NCI-H2171 (cell line): Measurements from ENCODE around the gene ERVFRD-1.
"Not testable (repeated sequence)": the region's sequence is repeated elsewhere in the genome, so short reads cannot be mapped to it uniquely, and the experiment has no call there.

Source experiments
- DNase-seq: peaks from one replicate; lab custom pipeline; 2025; lab: John Stamatoyannopoulos, UW

ERVFRD-1 gene

DNA sequence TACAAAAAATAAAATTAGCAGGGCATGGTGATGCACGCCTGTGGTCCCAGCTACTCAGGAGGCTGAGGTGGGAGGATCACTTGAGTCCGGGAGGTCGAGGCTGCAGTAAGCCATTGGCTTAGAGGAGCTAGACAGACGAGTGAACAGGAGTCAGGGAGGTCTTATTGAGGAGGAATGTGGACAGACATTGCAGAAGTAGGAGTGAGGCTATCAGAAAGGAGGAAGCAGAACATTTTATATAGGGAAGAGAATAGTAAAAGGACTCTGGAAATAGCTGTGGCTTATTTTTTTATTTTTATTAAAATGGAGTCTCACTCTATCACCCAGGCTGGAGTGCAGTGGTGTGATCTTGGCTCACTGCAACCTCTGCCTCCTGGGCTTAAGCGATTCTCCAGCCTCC lies 20.4 kb downstream of the ERVFRD-1 start:
- not testable (repeated sequence) for DNase-seq

- no peak for DNase-seq
Measured at GRCh38 chr6:11089695-11090094, 21.8 kb downstream of the ERVFRD-1 start.

DNA sequence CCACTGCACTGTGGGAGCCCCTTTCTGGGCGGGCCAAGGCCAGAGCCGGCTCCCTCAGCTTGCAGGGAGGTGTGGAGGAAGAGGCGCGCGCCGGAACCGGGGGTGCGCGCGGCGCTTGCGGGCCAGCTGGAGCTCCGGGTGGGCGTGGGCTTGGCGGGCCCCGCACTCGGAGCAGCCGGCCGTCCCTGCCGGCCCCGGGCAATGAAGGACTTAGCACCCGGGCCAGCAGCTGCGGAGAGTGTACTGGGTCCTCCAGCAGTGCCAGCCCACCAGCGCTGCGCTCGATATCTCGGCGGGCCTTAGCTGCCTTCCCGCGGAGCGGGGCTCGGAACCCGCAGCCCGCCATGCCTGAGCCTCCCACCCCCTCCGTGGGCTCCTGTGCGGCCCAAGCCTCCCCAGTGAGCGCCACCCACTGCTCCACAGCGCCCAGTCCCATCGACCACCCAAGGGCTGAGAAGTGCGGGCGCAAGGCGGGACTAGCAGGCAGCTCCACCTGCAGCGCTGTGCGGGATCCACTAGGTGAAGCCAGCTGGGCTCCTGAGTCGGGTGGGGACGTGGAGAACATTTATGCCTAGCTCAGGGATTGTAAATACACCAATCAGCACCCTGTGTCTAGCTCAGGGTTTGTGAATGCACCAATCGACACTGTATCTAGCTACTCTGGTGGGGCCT lies 24.2 kb downstream of the ERVFRD-1 start:
- not testable (repeated sequence) for DNase-seq

GRCh38 chr6:11085758-11086435 lies 25.6 kb downstream of the ERVFRD-1 start:
- DNase-seq, result no peak

GRCh38 chr6:11083956-11084355 lies 27.6 kb downstream of the ERVFRD-1 start:
- DNase-seq, result no peak

DNA sequence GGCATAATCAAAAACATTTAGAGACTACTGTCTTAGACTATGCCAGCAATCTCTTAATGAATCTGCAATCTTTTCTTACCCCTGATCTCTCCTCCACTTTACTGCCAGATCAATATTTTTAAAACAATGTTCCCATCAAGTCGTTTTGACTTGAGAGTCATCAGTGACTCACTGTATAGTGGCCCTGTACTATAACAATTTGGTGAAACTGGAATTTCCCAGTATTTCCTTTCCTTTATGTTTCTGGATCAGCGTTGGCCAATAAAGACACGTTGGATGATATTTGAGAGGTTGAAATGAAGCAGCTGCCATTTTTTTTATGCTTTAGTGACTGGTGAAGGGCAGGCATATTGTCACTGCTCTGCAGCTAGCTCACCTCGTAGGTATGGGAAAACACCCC lies 28.0 kb downstream of the ERVFRD-1 start:
- no peak for DNase-seq

DNA sequence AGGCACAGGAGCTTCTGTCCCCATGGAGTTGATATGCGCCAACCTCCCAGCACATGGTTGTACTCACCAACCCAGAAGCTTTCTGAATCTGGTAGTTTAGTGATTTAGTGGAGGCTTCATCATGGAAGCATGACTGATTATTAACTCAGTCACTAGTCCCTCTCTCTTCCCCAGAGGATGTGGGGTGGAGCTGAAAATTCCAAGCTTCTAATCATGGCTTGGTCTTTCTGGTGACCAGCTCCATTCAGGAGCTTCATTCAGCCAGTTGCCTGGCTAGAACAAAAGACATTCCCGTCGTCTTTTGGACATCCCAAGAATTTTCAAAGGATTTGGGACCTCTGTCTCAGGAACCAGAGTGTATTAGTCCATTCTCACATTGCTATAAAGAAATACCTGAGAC lies 31.2 kb downstream of the ERVFRD-1 start:
- no peak for DNase-seq

DNA sequence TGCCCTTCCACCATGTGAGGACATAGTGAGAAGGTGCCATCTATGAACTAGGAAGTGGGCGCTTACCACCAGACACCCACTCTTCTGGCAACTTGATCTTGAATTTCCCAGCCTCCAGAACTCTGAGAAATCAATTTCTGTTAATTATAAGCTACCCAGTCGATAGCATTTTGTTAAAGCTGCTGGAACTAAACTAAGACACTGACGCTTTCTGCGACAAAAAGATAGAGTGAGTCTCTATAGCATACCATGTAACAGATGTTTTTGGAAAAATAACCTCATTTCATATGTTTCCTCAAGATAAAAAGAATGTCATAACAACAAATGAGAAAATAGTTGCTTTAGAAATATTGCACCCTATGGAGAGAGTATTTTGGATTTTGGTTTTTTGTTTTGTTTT lies 33.3 kb downstream of the ERVFRD-1 start:
- no peak for DNase-seq

- no peak for DNase-seq
Measured at GRCh38 chr6:11076540-11076939, 35.0 kb downstream of the ERVFRD-1 start.

DNA sequence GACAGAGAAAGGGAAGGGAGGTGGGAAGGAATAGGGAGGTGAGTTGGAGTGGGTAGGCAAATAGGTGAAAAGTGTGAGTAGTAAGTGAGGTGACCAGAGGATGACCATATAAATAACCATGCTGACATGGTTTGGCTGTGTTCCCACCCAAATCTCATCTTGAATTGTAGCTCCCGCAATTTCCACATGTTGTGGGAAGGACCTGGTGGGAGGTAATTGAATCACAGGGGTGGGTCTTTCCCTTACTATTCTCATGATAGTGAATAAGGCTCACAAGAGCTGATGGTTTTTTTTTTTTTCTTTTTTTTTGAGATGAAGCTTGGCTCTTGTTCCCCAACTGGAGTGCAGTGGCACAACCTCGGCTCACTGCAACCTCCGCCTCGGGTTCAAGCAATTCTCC lies 39.4 kb downstream of the ERVFRD-1 start:
- no peak for DNase-seq

DNA sequence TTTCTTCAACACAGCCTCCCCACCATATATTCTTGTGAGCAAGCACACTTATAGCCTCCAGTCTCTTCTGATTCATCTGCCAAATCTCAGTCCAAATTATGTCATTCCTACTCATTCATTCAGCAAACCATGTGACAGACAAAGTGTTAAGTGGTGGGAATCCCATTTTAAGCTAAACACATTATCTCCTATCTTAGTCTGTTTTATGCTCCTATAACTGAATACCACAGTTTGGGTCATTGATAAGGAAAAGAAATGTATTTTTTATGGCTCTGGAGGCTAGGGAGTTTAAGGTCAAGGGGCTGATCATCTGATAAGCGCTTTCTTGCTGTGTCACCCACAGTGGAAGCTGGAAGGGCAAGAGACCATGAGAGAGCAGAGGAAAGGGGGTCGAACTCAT lies 41.8 kb downstream of the ERVFRD-1 start:
- no peak for DNase-seq

DNA sequence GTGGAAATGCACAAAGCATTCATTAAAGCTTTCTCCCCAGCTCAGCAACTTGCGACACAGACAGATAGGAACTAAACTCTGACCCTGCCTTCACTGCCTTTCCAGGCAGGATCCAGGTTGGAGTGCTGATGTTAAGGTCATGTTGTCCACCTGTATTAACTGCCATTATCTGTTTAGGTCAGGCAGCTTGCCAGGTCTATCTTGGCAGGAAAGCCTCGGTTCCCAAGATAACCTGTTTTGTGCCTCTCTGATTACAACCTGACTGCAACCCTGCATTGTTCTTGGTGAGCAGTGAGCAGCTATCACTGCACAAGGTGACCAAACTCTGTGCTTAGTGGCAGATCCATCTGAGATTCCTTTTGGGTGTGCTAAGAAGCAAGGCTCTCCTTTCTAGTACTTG lies 44.2 kb downstream of the ERVFRD-1 start:
- no peak for DNase-seq

DNA sequence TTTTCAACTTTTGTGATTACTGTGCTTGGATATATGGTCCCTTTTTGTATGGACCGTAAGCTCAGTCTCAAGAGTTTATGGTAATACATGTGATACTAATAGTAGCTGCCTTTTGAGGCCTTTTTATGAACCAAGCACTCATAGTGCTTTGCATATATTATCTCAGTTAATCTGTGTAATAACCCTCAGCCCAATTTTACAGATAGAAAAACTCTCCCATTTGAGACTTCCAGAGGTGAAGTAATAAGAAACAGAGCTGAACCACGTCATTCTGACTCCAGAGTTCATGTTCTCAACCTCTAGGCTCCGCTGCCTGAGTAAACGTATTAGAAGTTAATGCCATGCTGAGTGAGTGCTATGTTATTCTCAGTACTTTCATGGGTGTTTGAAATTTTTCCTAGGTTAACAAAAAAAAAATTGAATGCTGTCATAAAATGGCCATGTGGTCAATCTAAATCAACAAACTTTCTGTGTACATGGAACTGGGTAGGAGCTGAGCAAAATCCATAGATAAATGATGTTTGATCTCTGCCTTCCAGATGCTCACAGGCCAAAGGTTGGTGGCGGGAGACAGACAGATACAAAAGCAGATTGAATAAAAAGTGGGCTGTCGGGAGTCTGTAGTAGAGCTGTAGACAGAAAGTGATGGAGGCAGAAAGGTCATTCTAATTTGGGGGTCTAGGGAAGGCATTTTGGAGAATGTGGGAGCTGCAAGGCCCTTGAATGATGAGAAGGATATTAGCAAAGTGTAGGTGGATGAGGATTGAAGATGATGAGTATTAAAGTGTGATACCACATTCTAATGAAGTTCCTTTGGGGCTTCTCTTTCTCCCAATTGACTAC lies 44.8 kb downstream of the ERVFRD-1 start:
- no peak for DNase-seq

GRCh38 chr6:11065436-11066202 lies 45.9 kb downstream of the ERVFRD-1 start:
- DNase-seq, result no peak

DNA sequence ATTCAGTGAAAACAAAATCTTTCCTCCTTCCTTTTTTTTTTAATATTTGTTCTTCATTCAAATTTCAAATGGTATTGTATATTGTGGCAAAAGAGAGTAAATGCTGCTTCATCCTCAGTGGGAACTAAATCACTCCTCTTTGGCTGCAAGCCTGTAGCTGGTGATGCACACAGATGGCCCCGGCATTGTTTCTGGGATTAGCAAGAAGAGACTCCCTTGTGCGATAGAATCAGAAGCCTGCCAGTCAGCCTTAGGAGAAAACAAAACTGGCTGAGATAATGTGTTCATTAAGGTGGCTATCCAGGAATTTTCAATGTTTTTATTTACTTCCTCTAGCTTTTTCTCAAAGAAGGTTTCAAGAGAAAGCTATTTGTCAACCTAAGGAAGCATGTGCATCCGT lies 46.7 kb downstream of the ERVFRD-1 start:
- no peak for DNase-seq

DNA sequence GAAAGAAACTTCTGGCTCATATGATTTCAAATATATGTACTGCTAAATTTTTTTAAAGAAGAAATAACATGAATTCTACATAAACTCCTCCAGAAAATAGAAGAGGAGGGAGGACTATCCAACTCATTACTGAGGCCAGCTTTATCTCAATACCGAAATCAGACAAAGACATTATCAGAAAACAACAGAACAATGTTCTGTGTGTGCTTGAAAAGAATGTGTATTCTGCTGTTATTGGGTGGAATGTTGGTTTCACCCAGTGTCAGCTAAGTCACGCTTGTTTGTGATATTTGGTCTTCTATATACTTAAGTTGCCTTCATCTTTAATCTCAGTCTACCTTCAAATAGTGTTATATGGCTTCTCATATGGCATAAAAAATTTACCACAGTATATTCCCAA lies 48.8 kb downstream of the ERVFRD-1 start:
- no peak for DNase-seq

GRCh38 chr6:11062083-11062482 lies 49.4 kb downstream of the ERVFRD-1 start:
- DNase-seq, result no peak

- no peak for DNase-seq
Measured at GRCh38 chr6:11058406-11058805, 53.1 kb downstream of the ERVFRD-1 start.

GRCh38 chr6:11056871-11057270 lies 54.7 kb downstream of the ERVFRD-1 start:
- DNase-seq, result no peak

GRCh38 chr6:11055127-11055627 lies 56.3 kb downstream of the ERVFRD-1 start:
- no peak for DNase-seq

DNA sequence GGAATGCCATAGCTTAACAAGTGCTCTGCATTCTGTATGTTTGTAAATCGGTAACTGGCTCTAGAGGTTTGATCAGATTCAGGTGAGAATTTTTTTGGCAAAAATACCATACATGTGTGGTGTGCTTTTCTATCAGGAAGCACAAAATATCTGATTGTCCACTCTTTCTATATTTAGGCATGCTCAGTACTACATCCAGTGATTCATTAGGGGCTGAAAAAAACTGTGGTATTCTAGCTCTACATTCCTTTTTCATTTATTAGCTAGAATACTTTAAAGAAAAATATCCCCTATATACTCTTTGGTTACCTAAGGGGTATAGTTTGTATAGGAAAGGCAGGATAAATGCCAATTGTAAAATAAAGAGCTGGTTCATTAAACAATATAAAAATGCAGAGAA lies 56.8 kb downstream of the ERVFRD-1 start:
- no peak for DNase-seq

DNA sequence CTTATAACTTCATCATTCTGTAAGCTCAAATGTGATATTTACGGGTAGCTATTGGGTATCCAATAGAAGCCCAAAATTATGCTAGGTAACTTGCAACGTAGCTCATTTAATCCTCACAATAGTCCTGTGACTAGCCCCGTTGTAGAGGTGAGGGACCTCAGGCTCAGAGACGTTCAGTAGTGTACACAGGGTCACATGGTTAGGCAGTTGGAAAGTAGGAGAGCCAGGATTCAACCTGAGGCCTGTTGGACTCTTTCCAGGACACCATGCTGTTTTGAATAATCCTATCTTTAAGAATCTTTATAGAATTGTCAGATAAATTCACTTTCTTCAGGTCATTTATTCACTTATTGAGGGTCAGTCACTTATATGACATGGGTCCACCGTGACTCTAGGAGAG lies 58.2 kb downstream of the ERVFRD-1 start:
- no peak for DNase-seq
